Osteoblast (primary cell): ENCODE data around the gene LTBP1. TPM values are rescaled to one million over a fixed set of nuclear protein-coding genes. Genes with fewer than 3 reads are reported as not detected.

Experiments used
- DNase-seq: peaks from one replicate; pipeline ENCODE4 v3.0.0; 2011; ENCODE audit warnings: low spot score, mixed read lengths; ENCODE audit not compliant: insufficient read length; ENCODE audit errors: missing footprints
- H2AFZ ChIP-seq: 2 replicates; pipeline ENCODE4 v1.6.0; 2011; ENCODE audit warnings: mild to moderate bottlenecking, low read length
- H3K27ac ChIP-seq: 2 replicates; pipeline ENCODE4 v1.5.1; 2011; ENCODE audit warnings: mild to moderate bottlenecking, low read depth, low read length, moderate library complexity
- H3K27me3 ChIP-seq: 2 replicates; pipeline ENCODE4 v1.6.0; 2012; ENCODE audit warnings: mild to moderate bottlenecking, control low read depth, inconsistent platforms, low read length, moderate library complexity; ENCODE audit not compliant: insufficient read depth
- H3K36me3 ChIP-seq: 2 replicates; pipeline ENCODE4 v1.5.1; 2011; ENCODE audit warnings: mild to moderate bottlenecking, low read length, control low read depth, moderate library complexity; ENCODE audit not compliant: insufficient read depth
- H3K4me1 ChIP-seq: 2 replicates; pipeline ENCODE4 v1.5.1; 2011; ENCODE audit warnings: mild to moderate bottlenecking, low read length, control low read depth, moderate library complexity; ENCODE audit not compliant: insufficient read depth
- H3K4me2 ChIP-seq: 2 replicates; pipeline ENCODE4 v1.6.0; 2011; ENCODE audit warnings: mild to moderate bottlenecking, low read length; ENCODE audit not compliant: insufficient read depth
- H3K4me3 ChIP-seq: fragments of 200-600 bp; sonication (generic); 3 replicates; pipeline ENCODE4 v1.5.1; 2012; ENCODE audit warnings: mild to moderate bottlenecking, low read length, inconsistent platforms; ENCODE audit not compliant: insufficient read depth
- H3K79me2 ChIP-seq: 2 replicates; pipeline ENCODE4 v1.6.0; 2012; ENCODE audit warnings: mild to moderate bottlenecking, low read length, control low read depth, inconsistent platforms; ENCODE audit not compliant: insufficient read depth
- H3K9me3 ChIP-seq: 2 replicates; pipeline ENCODE4 v1.5.1; 2011; ENCODE audit warnings: low read depth, low read length, control low read depth
- H4K20me1 ChIP-seq: 2 replicates; pipeline ENCODE4 v1.6.0; 2012; ENCODE audit warnings: mild to moderate bottlenecking, low read length, control low read depth; ENCODE audit not compliant: insufficient read depth
- total RNA-seq: library from RNA; depleted of rRNA; stranded (reverse); fragments of >200 nt; gene quantifications from 2 replicates; pipeline ENCODE4 v1.2.3, GENCODE V29; 2012
- TF ChIP-seq, protein P1 (sequence below): IDR thresholded peaks from 2 replicates; pipeline ENCODE4 v1.5.1; 2011; ENCODE audit warnings: mild to moderate bottlenecking, low read depth, low read length, moderate library complexity; ENCODE audit errors: extremely low read depth

LTBP1 gene
- total RNA-seq, 1 donor: 224 TPM

DNA sequence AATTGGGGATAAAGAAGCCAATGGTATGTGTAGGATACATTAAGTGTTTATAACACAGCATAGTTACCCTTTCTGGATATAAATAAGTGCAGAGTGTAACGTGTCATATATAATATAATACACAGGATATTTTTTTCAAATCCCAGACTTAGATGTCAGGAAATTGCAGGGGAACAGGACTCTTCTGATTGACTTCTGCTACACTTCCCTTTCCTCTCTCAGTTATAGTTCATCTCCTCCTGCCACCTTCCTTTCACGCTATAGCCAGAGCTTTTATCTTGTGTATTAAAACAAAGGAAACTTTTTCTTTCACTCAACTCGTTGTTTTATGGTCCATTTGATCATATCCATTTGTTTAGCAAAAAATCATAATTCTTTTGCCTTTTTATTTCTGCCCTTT lies 371.7 kb downstream of the LTBP1 start:
- Histone ChIP-seq H3K36me3 (peaks cover 37% of the 10 kb centered on the region), H3K9me3 (no peaks in the 10 kb centered on the region), H3K79me2 (no peaks in the 10 kb centered on the region), H2AFZ (no peak overlapping the region), H3K4me2 (no peak overlapping the region), H3K27ac (no peak overlapping the region), H3K4me3 (no peak overlapping the region), H4K20me1 (no peaks in the 10 kb centered on the region), H3K4me1 (peaks cover 23% of the 10 kb centered on the region), H3K27me3 (no peaks in the 10 kb centered on the region)
- no peak for DNase-seq
- TF ChIP-seq, protein P1, sequence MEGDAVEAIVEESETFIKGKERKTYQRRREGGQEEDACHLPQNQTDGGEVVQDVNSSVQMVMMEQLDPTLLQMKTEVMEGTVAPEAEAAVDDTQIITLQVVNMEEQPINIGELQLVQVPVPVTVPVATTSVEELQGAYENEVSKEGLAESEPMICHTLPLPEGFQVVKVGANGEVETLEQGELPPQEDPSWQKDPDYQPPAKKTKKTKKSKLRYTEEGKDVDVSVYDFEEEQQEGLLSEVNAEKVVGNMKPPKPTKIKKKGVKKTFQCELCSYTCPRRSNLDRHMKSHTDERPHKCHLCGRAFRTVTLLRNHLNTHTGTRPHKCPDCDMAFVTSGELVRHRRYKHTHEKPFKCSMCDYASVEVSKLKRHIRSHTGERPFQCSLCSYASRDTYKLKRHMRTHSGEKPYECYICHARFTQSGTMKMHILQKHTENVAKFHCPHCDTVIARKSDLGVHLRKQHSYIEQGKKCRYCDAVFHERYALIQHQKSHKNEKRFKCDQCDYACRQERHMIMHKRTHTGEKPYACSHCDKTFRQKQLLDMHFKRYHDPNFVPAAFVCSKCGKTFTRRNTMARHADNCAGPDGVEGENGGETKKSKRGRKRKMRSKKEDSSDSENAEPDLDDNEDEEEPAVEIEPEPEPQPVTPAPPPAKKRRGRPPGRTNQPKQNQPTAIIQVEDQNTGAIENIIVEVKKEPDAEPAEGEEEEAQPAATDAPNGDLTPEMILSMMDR: no peak

DNA sequence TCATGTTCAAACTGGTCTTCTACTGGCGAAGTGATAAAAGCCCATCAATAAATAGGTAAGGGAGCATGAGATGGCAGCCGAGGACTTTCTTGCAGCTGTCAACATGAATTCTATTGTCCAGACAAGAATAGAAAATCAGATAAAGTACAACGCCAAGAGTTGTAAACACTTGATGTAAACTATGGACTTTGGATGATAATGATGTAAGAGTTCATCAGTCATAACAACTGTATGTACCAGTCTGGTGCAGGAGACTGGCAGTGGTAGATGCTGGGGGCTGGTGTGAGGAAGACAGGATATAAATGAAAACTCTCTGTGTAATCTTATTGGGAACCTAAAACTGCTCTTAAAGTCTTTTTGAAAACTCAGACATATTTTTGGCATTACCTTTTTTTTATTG lies 373.8 kb downstream of the LTBP1 start:
- H2AFZ ChIP-seq: no peak overlapping the region
- H3K4me1 ChIP-seq: peaks cover 23% of the 10 kb centered on the region
- no peak overlapping the region for H3K4me3 ChIP-seq
- TF ChIP-seq, protein P1: no peak
- H3K79me2 ChIP-seq: no peaks in the 10 kb centered on the region
- peak; percentile 6 for DNase-seq
- peaks cover 26% of the 10 kb centered on the region for H3K36me3 ChIP-seq
- H3K9me3 ChIP-seq: no peaks in the 10 kb centered on the region
- H3K27ac ChIP-seq: peak overlapping the region; percentile 88
- H4K20me1 ChIP-seq: no peaks in the 10 kb centered on the region
- peak overlapping the region; percentile 77 for H3K4me2 ChIP-seq
- H3K27me3 ChIP-seq: no peaks in the 10 kb centered on the region

DNA sequence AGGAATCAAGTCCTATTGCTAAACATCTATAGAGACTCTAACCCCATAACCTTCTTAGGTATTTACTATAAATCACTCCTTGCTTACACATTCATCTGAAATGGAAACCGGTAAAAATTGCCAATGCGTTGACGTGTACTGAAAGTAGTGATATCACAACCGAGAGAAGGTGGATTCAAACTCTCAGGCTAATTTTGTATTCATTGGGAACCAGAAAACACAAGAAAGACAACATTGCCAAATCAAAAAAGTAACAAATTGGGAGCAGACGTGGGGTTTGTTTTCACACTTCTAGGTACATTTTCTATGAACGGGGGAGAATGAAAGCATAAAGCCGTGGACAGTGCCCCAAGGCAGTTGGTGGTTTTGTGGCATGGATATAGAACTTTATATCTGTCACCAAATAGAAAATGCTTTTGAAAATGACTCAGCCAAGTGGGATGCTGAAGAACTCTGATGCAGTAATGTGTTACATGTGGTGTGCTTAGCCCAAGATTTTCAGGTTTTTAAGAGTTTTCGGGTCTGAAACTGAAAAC lies 374.6 kb downstream of the LTBP1 start:
- H3K27me3 ChIP-seq: no peaks in the 10 kb centered on the region
- peak overlapping the region; percentile 77 for H3K4me2 ChIP-seq
- no peaks in the 10 kb centered on the region for H4K20me1 ChIP-seq
- peaks cover 23% of the 10 kb centered on the region for H3K4me1 ChIP-seq
- H2AFZ ChIP-seq: no peak overlapping the region
- peak overlapping the region; percentile 50 for H3K4me3 ChIP-seq
- H3K27ac ChIP-seq: peak overlapping the region; percentile 88
- TF ChIP-seq, protein P1: no peak
- peak; percentile 42 for DNase-seq
- H3K36me3 ChIP-seq: peaks cover 20% of the 10 kb centered on the region
- no peaks in the 10 kb centered on the region for H3K9me3 ChIP-seq
- no peaks in the 10 kb centered on the region for H3K79me2 ChIP-seq

DNA sequence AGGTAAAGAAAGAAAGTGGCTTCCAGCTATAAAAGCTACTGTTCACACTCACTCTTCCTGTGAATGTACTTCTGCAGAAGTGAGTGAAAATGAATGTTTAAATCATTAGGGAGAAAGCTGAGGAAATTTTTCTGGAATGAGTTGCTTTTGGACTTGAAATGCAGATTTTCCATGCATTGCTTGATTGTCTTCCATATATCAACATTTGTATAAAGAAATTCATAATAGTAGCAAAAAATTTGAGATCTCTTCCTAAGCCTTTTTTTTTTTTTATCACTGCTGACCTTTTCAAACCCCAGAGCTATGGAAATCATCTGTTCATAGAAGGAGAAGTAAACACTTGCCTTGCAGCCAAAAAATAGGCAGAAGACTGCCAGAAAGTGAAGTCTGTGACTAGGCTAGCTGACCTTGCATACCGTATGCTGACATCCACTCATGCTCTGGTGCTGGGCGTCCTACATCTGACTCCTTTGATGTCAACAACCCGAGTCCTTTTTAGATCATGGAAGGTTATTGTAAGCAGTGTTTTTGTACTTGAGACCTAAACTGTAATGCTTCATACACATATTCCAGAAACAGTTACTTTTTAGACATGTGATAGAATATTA lies 375.2 kb downstream of the LTBP1 start:
- TF ChIP-seq, protein P1: no peak
- H3K27me3 ChIP-seq: no peaks in the 10 kb centered on the region
- H3K4me3 ChIP-seq: peak overlapping the region; percentile 50
- H4K20me1 ChIP-seq: no peaks in the 10 kb centered on the region
- peaks cover 20% of the 10 kb centered on the region for H3K36me3 ChIP-seq
- H3K79me2 ChIP-seq: no peaks in the 10 kb centered on the region
- DNase-seq: no peak
- no peak overlapping the region for H2AFZ ChIP-seq
- H3K4me1 ChIP-seq: peaks cover 23% of the 10 kb centered on the region
- H3K9me3 ChIP-seq: no peaks in the 10 kb centered on the region
- H3K4me2 ChIP-seq: peak overlapping the region; percentile 77
- peak overlapping the region; percentile 88 for H3K27ac ChIP-seq
